ENCODE measurements around the gene SPOCK1. TPM values are rescaled to one million over a fixed set of nuclear protein-coding genes. Genes with fewer than 3 reads are reported as not detected.

Gene SPOCK1
- total and polyA plus RNA-seq, 9 of the 15 experiments (the other 6 are each of a cell fraction or from before 2014, with no cell fraction given) = 0.01 to 0.35 (median 0.04) TPM; not detected in 6

- TF ChIP-seq ZNF785 (CRISPR knock-in tag; IDR thresholded peaks at IDR 0.05) (no peak), MYBL2 (IDR thresholded peaks at IDR 0.05; ENCODE audit: low read depth) (no peak), MYBL2 (CRISPR knock-in tag; IDR thresholded peaks at IDR 0.05; ENCODE audit: borderline replicate concordance) (no peak), SPI1 (IDR thresholded peaks at IDR 0.05; ENCODE audit: borderline replicate concordance, low read depth, low read length) (no peak), ZNF263 (CRISPR knock-in tag; IDR thresholded peaks at IDR 0.05; ENCODE audit: borderline replicate concordance) (no peak), ZZZ3 (IDR thresholded peaks at IDR 0.05) (no peak), TCF7 (IDR thresholded peaks at IDR 0.05; ENCODE audit: borderline replicate concordance) (no peak)
- TF ChIP-seq, protein P1, sequence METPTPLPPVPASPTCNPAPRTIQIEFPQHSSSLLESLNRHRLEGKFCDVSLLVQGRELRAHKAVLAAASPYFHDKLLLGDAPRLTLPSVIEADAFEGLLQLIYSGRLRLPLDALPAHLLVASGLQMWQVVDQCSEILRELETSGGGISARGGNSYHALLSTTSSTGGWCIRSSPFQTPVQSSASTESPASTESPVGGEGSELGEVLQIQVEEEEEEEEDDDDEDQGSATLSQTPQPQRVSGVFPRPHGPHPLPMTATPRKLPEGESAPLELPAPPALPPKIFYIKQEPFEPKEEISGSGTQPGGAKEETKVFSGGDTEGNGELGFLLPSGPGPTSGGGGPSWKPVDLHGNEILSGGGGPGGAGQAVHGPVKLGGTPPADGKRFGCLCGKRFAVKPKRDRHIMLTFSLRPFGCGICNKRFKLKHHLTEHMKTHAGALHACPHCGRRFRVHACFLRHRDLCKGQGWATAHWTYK (CRISPR knock-in tag; IDR thresholded peaks at IDR 0.05) = no peak
Observed at GRCh38 chr5:137465930-137466329, 33.2 kb downstream of the SPOCK1 start (continued).

DNA sequence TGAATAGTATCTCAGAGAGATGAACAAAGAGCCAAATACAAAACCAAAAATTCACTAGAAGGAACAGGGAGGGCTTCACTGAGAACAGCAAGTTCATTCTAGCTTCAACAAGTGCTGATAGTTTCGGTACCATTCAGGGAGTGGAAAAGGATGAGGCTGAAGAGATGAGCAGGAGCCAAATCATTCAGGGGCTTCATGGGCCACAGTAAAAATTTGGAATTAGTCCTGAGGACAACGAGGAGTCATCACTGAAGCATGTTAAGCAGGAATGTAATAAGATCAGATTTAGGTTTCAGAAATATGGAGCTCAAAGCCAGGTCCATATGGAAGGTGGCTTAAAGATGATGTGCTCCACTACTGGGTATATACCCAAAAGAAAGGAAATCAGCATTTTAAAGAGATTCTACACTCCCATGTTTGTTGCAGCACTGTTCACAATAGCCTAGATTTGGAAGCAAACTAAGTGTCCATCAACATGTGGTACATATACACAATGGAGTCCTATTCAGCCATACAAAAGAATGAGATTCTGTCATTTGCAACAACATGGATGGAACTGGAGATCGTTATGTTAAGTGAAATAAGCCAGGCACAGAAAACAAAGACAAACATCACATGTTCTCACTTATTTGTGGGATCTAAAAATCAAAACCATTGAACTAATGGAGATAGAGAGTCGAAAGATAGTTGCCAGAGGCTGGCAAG lies 36.2 kb downstream of the SPOCK1 start:
- no peaks in the 10 kb centered on the region for H4K20me1 ChIP-seq (replicated peaks; ENCODE audit: control insufficient read depth, insufficient read depth, low read length)
- H3K36me3 ChIP-seq (ENCODE audit: control insufficient read depth, insufficient read depth, low read length) = no peaks in the 10 kb centered on the region
- no peaks in the 10 kb centered on the region for H3K4me1 ChIP-seq (replicated peaks in 1 of 2; ENCODE audit: control insufficient read depth in 2 of 2, insufficient read depth in 2 of 2, low read length in 2 of 2)
- no peak overlapping the region for H3K27ac ChIP-seq (ENCODE audit: extremely low read depth, low read depth, low read length)
- 0% methylated on average over 4 of the region's 4 CpGs for WGBS (ENCODE audit: insufficient coverage, low coverage, missing lambda C conversion rate)
- no peak overlapping the region for H2AFZ ChIP-seq (ENCODE audit: low read depth, low read length)
- no TSS peak for BruUV-seq (replicated peaks)
- FAIRE-seq (no peak), DNase-seq (ENCODE audit: extremely low read depth in 1 of 4, low spot score in 3 of 4) (no peak), ATAC-seq (no peak)
- intact Hi-C loops (cut with micrococcal nuclease) = no loop called here
- CTCF ChIA-PET (ENCODE audit: low intra/inter-chr PET ratio) = no interaction called here
- H3K4me2 ChIP-seq (ENCODE audit: insufficient read depth, low read length) = no peak overlapping the region
- POLR2A ChIA-PET = interaction anchor here (0.6 to 1.2 kb wide), 3 partner anchors 13 to 915 kb away, joined by 3 read pairs; no protein-coding TSS in a partner anchor
- no peaks in the 10 kb centered on the region for H3K27me3 ChIP-seq (ENCODE audit: control insufficient read depth in 2 of 2, insufficient read depth in 2 of 2, low read length in 2 of 2)
- no peaks in the 10 kb centered on the region for H3K79me2 ChIP-seq (ENCODE audit: control insufficient read depth, insufficient read depth, low read length)
- peaks cover 2% of the 10 kb centered on the region for H3K9me1 ChIP-seq (ENCODE audit: control insufficient read depth, insufficient read depth, low read length)
- in situ Hi-C loops (cut with MboI) = no loop called here
- no peaks in the 10 kb centered on the region for H3K9me3 ChIP-seq (replicated peaks; ENCODE audit: control insufficient read depth, insufficient read depth, low read depth, low read length)
- H3K9ac ChIP-seq (ENCODE audit: insufficient read depth in 1 of 2, low read depth in 2 of 2, low read length in 2 of 2) = no peak overlapping the region
- H3K4me3 ChIP-seq = no peak overlapping the region
- TF ChIP-seq, protein P2, sequence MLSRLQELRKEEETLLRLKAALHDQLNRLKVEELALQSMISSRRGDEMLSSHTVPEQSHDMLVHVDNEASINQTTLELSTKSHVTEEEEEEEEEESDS (CRISPR knock-in tag; IDR thresholded peaks at IDR 0.05) = no peak
- TF ChIP-seq TOE1 (IDR thresholded peaks at IDR 0.05; ENCODE audit: borderline replicate concordance) (no peak), TOE1 (CRISPR knock-in tag; IDR thresholded peaks at IDR 0.05; ENCODE audit: borderline replicate concordance, low read depth) (no peak), SRSF7 (optimal IDR thresholded peaks at IDR 0.05; ENCODE audit: low read depth, low read length) (no peak), HNRNPL (IDR thresholded peaks at IDR 0.05; ENCODE audit: low read depth, low read length) (no peak), CBFB (CRISPR knock-in tag; IDR thresholded peaks at IDR 0.05) (no peak), KLF10 (CRISPR knock-in tag; IDR thresholded peaks at IDR 0.05) (no peak), ZNF512 (tag; IDR thresholded peaks at IDR 0.05) (no peak)
- TF ChIP-seq, protein P3, sequence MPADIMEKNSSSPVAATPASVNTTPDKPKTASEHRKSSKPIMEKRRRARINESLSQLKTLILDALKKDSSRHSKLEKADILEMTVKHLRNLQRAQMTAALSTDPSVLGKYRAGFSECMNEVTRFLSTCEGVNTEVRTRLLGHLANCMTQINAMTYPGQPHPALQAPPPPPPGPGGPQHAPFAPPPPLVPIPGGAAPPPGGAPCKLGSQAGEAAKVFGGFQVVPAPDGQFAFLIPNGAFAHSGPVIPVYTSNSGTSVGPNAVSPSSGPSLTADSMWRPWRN (IDR thresholded peaks at IDR 0.05; ENCODE audit: low read depth) = no peak
